Sigmoid colon (tissue), 4 donors: Measurements from ENCODE around the gene EEF1A1.

Source experiments
- EP300 ChIP-seq, 4 donors: sonication (generic); formaldehyde crosslinking; IDR thresholded peaks; one replicate each; pipeline ENCODE4 v1.6.1; 2017; ENCODE audit warnings: antibody characterized with exemption in 4 of 4
- POLR2A ChIP-seq, 2 donors: fragments of 450-650 bp; IDR thresholded peaks; one replicate each; pipeline ENCODE4 v1.6.1; 2016; ENCODE audit warnings: antibody characterized with exemption in 2 of 2, mild to moderate bottlenecking in 2 of 2, moderate library complexity in 2 of 2

DNA sequence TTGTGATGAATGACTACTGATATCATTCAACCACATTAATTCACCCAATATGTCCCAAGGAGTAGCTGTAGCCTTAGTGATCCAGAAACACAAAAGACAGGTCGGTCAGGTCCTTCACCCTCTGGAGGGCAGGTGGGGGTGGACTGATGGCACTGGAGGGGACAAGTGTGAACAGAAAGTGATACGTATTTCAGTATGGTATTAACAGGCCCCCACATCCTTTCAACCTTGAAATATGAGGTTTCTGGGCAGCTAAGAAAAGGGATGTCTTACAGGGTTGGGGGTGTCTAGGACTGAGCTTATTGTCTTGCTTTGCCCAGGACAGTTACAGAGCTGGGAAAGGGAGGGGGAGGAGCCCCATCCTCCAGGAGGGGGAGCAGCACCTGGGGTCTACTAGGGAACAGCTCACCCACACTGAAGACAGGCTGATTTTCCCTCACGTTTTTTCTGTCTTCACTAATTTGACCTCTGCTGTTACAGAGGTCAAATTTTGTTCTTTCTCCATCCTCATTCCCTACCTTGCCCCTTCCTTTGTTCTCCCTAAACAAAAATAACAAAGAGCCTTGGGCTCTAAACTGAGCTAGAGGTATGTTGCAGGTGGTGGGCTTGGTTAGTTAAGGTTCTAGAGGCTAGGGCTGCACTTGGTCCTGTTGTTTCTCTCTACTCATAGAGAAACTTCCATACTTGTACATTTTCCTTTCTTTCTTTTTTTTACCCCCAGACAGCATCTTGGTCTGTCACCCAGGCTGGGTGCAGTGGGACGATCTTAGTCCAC is 38.0 kb upstream of the EEF1A1 start:
- TF ChIP-seq POLR2A (IDR thresholded peaks at IDR 0.05) = no peak
- no peak for TF ChIP-seq EP300 (IDR thresholded peaks at IDR 0.05)
